Natural killer cell (primary cell): ENCODE results near the gene SENP6. TPM values are rescaled to one million over a fixed set of nuclear protein-coding genes. Genes with fewer than 3 reads are reported as not detected.
"Not testable (repeated sequence)": the region's sequence is repeated elsewhere in the genome, so short reads cannot be mapped to it uniquely, and the experiment has no call there.

ENCODE experiments used
- ATAC-seq, 3 donors: fragments of 150-1000 bp in 2 of 3; fragments of 200-7000 bp in 1 of 3; cut with Tn5 transposase; 1 replicate in 1 of 3; 2 replicates in 2 of 3; pipeline ENCODE4 v1.10.0; 2021; ENCODE audit warnings: mild to moderate bottlenecking in 2 of 3, moderate library complexity in 2 of 3
- DNase-seq, 2 donors: peaks; one replicate each; pipeline versions ENCODE4 v3.0.0 to v3.0.0-alpha.2; 2013 to 2021; ENCODE audit warnings: mixed read lengths in 1 of 2
- H3K27ac ChIP-seq: one replicate; pipeline ENCODE4 v1.5.1; 2013; ENCODE audit warnings: mild to moderate bottlenecking, low read length
- H3K27me3 ChIP-seq: one replicate; pipeline ENCODE4 v1.6.1; 2013; ENCODE audit warnings: low read length; ENCODE audit not compliant: control insufficient read depth, insufficient read depth
- H3K36me3 ChIP-seq: one replicate; pipeline ENCODE4 v1.6.1; 2013; ENCODE audit warnings: low read length; ENCODE audit not compliant: control insufficient read depth, insufficient read depth
- H3K4me1 ChIP-seq: one replicate; pipeline ENCODE4 v1.6.1; 2013; ENCODE audit warnings: low read length; ENCODE audit not compliant: control insufficient read depth, insufficient read depth
- H3K4me3 ChIP-seq: one replicate; pipeline ENCODE4 v1.5.1; 2013; ENCODE audit warnings: low read length
- H3K9me3 ChIP-seq: one replicate; pipeline ENCODE4 v1.6.1; 2013; ENCODE audit warnings: low read length; ENCODE audit not compliant: control insufficient read depth, insufficient read depth
- H3K27ac Mint-ChIP-seq, 2 donors: one replicate each; pipeline ENCODE4 v1.8.0; 2022; ENCODE audit warnings: mild to moderate bottlenecking in 2 of 2, mixed read lengths in 2 of 2, moderate library complexity in 1 of 2
- H3K27me3 Mint-ChIP-seq, 2 donors: one replicate each; pipeline ENCODE4 v1.8.0; 2022; ENCODE audit warnings: low read depth in 2 of 2, mixed read lengths in 2 of 2
- H3K36me3 Mint-ChIP-seq: one replicate; pipeline ENCODE4 v1.8.0; 2022; ENCODE audit warnings: mixed read lengths
- H3K4me1 Mint-ChIP-seq, 2 donors: one replicate each; pipeline ENCODE4 v1.8.0; 2022; ENCODE audit warnings: mixed read lengths in 2 of 2
- H3K4me3 Mint-ChIP-seq: one replicate; pipeline ENCODE4 v1.8.0; 2022; ENCODE audit warnings: mild to moderate bottlenecking, moderate library complexity, mixed read lengths
- H3K9me3 Mint-ChIP-seq, 2 donors: one replicate each; pipeline ENCODE4 v1.8.0; 2022; ENCODE audit warnings: mixed read lengths in 2 of 2
- WGBS: methylation state at CpG from one replicate; pipeline ENCODE4 v1.1.7; 2013; ENCODE audit warnings: missing lambda C conversion rate; ENCODE audit not compliant: insufficient coverage; 5-methylcytosine and 5-hydroxymethylcytosine counted together
- intact Hi-C: fragments of 100-400 bp; cut with micrococcal nuclease; formaldehyde crosslinking; loops from one replicate; pipeline ENCODE4 v1.14.2; 2022
- total RNA-seq, 4 donors: library from RNA; stranded (reverse); fragments of 120-200 nt in 1 of 4; gene quantifications; one replicate each; pipeline versions ENCODE4 v1.2.3 to v1.2.4, GENCODE V29; 2013 to 2022
- TF ChIP-seq, protein P1 (sequence below): fragments of 200-600 bp; IDR thresholded peaks from one replicate; pipeline ENCODE4 v1.8.0; 2022; ENCODE audit warnings: antibody characterized with exemption

Gene SENP6
- total RNA-seq, 3 donors from 2014 or later (not counting 1 experiment from before 2014, with no cell fraction given): 102 to 117 (median 108) TPM

DNA sequence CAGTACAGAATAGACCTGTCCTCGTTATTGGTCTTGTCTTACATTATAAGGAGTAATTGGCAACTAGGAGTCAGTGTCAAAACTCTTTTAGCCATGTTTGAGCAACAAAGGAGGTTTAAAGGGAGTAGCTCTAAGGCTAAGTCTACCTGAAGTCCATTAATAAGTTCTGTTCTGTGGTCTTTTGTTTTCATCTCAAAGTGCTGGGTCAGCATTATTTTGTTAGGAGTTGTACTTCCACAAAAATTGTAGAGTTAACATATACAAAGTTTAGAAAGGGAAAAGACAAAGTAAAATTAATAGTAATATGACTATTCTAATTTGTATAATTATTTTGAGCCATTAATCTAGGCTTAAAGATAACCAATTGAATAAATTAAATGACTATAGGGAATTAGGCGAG lies 12.7 kb upstream of the SENP6 start:
- Mint-ChIP-seq H3K4me1 (no peaks in the 10 kb centered on the region), H3K27ac (no peak overlapping the region), H3K36me3 (no peaks in the 10 kb centered on the region), H3K27me3 (peaks cover 3 to 13% of the 10 kb centered on the region in 2 donors), H3K9me3 (no peaks in the 10 kb centered on the region), H3K4me3 (no peak overlapping the region)
- DNase-seq: no peak
- Histone ChIP-seq H3K4me3 (no peak overlapping the region), H3K27ac (no peak overlapping the region), H3K4me1 (no peaks in the 10 kb centered on the region), H3K36me3 (no peaks in the 10 kb centered on the region), H3K27me3 (no peaks in the 10 kb centered on the region), H3K9me3 (no peaks in the 10 kb centered on the region)
- TF ChIP-seq, protein P1, sequence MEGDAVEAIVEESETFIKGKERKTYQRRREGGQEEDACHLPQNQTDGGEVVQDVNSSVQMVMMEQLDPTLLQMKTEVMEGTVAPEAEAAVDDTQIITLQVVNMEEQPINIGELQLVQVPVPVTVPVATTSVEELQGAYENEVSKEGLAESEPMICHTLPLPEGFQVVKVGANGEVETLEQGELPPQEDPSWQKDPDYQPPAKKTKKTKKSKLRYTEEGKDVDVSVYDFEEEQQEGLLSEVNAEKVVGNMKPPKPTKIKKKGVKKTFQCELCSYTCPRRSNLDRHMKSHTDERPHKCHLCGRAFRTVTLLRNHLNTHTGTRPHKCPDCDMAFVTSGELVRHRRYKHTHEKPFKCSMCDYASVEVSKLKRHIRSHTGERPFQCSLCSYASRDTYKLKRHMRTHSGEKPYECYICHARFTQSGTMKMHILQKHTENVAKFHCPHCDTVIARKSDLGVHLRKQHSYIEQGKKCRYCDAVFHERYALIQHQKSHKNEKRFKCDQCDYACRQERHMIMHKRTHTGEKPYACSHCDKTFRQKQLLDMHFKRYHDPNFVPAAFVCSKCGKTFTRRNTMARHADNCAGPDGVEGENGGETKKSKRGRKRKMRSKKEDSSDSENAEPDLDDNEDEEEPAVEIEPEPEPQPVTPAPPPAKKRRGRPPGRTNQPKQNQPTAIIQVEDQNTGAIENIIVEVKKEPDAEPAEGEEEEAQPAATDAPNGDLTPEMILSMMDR: no peak
- intact Hi-C loops: no loop called here
- ATAC-seq: no peak
- WGBS: 94% methylated on average over 1 of the region's 2 CpGs

DNA sequence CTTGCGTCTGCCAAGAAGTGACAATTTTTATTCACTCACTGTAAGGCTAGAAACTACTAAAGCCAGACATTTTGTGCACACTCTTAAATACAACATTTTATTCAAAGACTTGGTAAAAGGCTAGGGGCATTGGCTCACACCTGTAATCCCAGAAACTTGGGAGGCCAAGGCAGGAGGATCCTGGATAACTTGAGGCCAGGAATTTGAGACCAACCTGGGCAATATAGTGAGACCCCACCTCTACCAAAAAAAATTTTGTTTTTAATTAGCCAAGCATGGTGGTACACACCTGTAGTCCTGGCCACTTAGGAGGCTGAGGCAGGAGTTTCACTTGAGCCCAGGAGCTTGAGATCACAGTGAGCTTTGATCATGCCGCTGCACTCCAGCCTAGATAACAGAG lies 11.3 kb upstream of the SENP6 start:
- no peak overlapping the region for H3K4me3 Mint-ChIP-seq
- Histone ChIP-seq H3K9me3 (no peaks in the 10 kb centered on the region), H3K27ac (no peak overlapping the region), H3K4me1 (no peaks in the 10 kb centered on the region), H3K36me3 (no peaks in the 10 kb centered on the region), H3K4me3 (no peak overlapping the region), H3K27me3 (no peaks in the 10 kb centered on the region)
- DNase-seq (no peak), ATAC-seq (no peak)
- WGBS: 95% methylated on average over 1 of the region's 2 CpGs
- intact Hi-C loops: no loop called here
- no peaks in the 10 kb centered on the region for H3K36me3 Mint-ChIP-seq
- TF ChIP-seq, protein P1: no peak
- no peaks in the 10 kb centered on the region for H3K9me3 Mint-ChIP-seq
- H3K27me3 Mint-ChIP-seq: peaks cover 0 to 1% of the 10 kb centered on the region in 2 donors
- H3K27ac Mint-ChIP-seq: no peak overlapping the region
- no peaks in the 10 kb centered on the region for H3K4me1 Mint-ChIP-seq

DNA sequence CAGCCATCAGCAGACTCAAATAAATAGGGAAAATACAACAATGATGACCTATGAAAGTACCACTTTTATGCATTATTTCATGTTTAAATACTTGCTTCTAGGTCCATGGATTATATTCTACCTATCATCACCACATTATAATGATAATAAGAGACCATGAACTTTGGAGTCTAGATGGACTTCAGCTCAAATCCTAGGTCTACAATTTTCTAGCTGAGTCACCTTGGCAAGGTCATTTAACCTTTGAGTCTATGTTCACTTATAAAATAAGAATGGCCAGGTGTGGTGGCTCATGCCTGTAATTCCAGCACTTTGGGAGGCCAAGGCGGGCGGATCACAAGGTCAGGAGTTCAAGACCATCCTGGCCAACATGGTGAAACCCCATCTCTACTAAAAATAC lies 5.3 kb upstream of the SENP6 start:
- H3K27ac ChIP-seq, H3K27ac Mint-ChIP-seq, H3K4me1 ChIP-seq, H3K27me3 ChIP-seq, H3K9me3 Mint-ChIP-seq, intact Hi-C loops, H3K27me3 Mint-ChIP-seq, H3K9me3 ChIP-seq, H3K36me3 Mint-ChIP-seq, DNase-seq, H3K4me3 ChIP-seq, H3K4me3 Mint-ChIP-seq, H3K36me3 ChIP-seq, ATAC-seq: not testable (repeated sequence)
- WGBS: no CpG with 5 or more reads among the region's 2 CpGs
- peaks cover 5 to 16% of the 10 kb centered on the region in 2 donors for H3K4me1 Mint-ChIP-seq

DNA sequence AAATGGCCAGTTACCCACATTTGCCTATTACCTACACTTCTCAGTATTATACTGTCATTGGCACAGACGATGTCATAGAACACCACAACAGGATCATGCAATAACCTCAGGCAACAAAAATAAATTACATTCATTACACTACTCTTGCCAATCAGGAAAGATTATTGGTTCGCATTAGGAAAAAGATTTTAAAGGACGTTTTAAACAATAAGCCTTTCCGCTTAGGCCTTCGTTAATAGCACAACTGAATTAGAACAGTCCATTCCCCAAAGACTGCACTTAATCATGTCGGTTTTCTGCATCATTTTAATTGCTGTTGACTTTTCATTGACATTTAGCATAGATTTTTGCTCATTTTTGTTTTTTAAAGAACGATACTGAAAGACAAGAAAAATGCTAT lies 912 bp upstream of the SENP6 start:
- H3K27me3 ChIP-seq: no peaks in the 10 kb centered on the region
- no peak for ATAC-seq
- no peaks in the 10 kb centered on the region for H3K36me3 Mint-ChIP-seq
- H3K36me3 ChIP-seq: no peaks in the 10 kb centered on the region
- H3K4me1 Mint-ChIP-seq: peaks cover 28 to 46% of the 10 kb centered on the region in 2 donors
- 66% methylated on average over 7 of the region's 7 CpGs for WGBS
- H3K27me3 Mint-ChIP-seq: no peaks in the 10 kb centered on the region
- H3K4me3 ChIP-seq: peak overlapping the region; percentile 91
- DNase-seq: no peak
- H3K27ac Mint-ChIP-seq: peak overlapping the region; percentile 94 to 97
- TF ChIP-seq, protein P1: no peak
- peak overlapping the region; percentile 95 for H3K4me3 Mint-ChIP-seq
- peaks cover 11% of the 10 kb centered on the region for H3K4me1 ChIP-seq
- no peaks in the 10 kb centered on the region for H3K9me3 Mint-ChIP-seq
- intact Hi-C loops: loop anchor here (10.0 kb wide), 1 partner anchor 356 kb away; the partner anchor contains the start of gene COX7A2
- no peaks in the 10 kb centered on the region for H3K9me3 ChIP-seq
- H3K27ac ChIP-seq: peak overlapping the region; percentile 98
